ENCODE data around the gene ABCD3.
A peak's percentile ranks its signal among the peaks of the same experiment; 100 is the strongest.
"Not testable (repeated sequence)": the region's sequence is repeated elsewhere in the genome, so short reads cannot be mapped to it uniquely, and the experiment has no call there.

ABCD3 gene

GRCh38 chr1:94425821-94426484, 7.8 kb downstream of the ABCD3 start:
- ChIA-PET POLR2A (interaction anchor here (0.7 kb wide), 1 partner anchor 82 kb away, joined by 3 read pairs; no protein-coding TSS in a partner anchor), CTCF (no interaction called here)
- no peaks in the 10 kb centered on the region for H3K36me3 ChIP-seq (ENCODE audit: control insufficient read depth in 4 of 4, insufficient read depth in 4 of 4, low read length in 3 of 4)
- peaks cover 3 to 21% (median 8%) of the 10 kb centered on the region in 4 experiments for H3K4me1 ChIP-seq (ENCODE audit: control extremely low read depth in 1 of 4, control insufficient read depth in 4 of 4, insufficient read depth in 4 of 4, low read length in 3 of 4)
- H3K27me3 ChIP-seq (replicated peaks in 2 of 5; ENCODE audit: control insufficient read depth in 4 of 5, insufficient read depth in 5 of 5, low read length in 4 of 5), result no peaks in the 10 kb centered on the region
- DNase-seq, result no peak
- H3K9me3 ChIP-seq (ENCODE audit: control extremely low read depth in 1 of 5, control insufficient read depth in 4 of 5, insufficient read depth in 2 of 5, low read depth in 1 of 5, low read length in 4 of 5), result peaks cover 0 to 8% (median 3%) of the 10 kb centered on the region in 5 experiments
- WGBS (ENCODE audit: insufficient coverage), result 29% methylated on average over 1 of the region's 4 CpGs
- H3K4me3 ChIP-seq (ENCODE audit: control insufficient read depth in 1 of 7, extremely low read depth in 1 of 7, insufficient read depth in 4 of 7, low read depth in 2 of 7, low read length in 6 of 7), result peak overlapping the region in 6 of 7 experiments; percentile 10 to 65 (median 44)
- peak overlapping the region; percentile 41 to 75 for H3K27ac ChIP-seq (ENCODE audit: insufficient read depth in 1 of 2, low read depth in 1 of 2, low read length in 2 of 2, poor library complexity in 1 of 2, severe bottlenecking in 2 of 2)

GRCh38 chr1:94426485-94426870, 8.3 kb downstream of the ABCD3 start:
- H3K36me3 ChIP-seq (ENCODE audit: control insufficient read depth in 4 of 4, insufficient read depth in 4 of 4, low read length in 3 of 4); CTCF ChIA-PET; POLR2A ChIA-PET; H3K9me3 ChIP-seq (ENCODE audit: control extremely low read depth in 1 of 5, control insufficient read depth in 4 of 5, insufficient read depth in 2 of 5, low read depth in 1 of 5, low read length in 4 of 5); H3K27ac ChIP-seq (ENCODE audit: insufficient read depth in 1 of 2, low read depth in 1 of 2, low read length in 2 of 2, poor library complexity in 1 of 2, severe bottlenecking in 2 of 2); DNase-seq; H3K27me3 ChIP-seq (replicated peaks in 2 of 5; ENCODE audit: control insufficient read depth in 4 of 5, insufficient read depth in 5 of 5, low read length in 4 of 5): not testable (repeated sequence)
- Histone ChIP-seq H3K4me3 (ENCODE audit: control insufficient read depth in 1 of 7, extremely low read depth in 1 of 7, insufficient read depth in 4 of 7, low read depth in 2 of 7, low read length in 6 of 7) (peak overlapping the region in 1 of 7 experiments; percentile 65), H3K4me1 (ENCODE audit: control extremely low read depth in 1 of 4, control insufficient read depth in 4 of 4, insufficient read depth in 4 of 4, low read length in 3 of 4) (peaks cover 3 to 17% (median 9%) of the 10 kb centered on the region in 4 experiments)
- 100% methylated on average over 1 of the region's 9 CpGs for WGBS (ENCODE audit: insufficient coverage)

- Histone ChIP-seq H3K4me1 (ENCODE audit: control extremely low read depth in 1 of 4, control insufficient read depth in 4 of 4, insufficient read depth in 4 of 4, low read length in 3 of 4) (peaks cover 3 to 15% (median 9%) of the 10 kb centered on the region in 4 experiments), H3K9me3 (ENCODE audit: control extremely low read depth in 1 of 5, control insufficient read depth in 4 of 5, insufficient read depth in 2 of 5, low read depth in 1 of 5, low read length in 4 of 5) (peaks cover 0 to 8% (median 3%) of the 10 kb centered on the region in 5 experiments), H3K4me3 (ENCODE audit: control insufficient read depth in 1 of 7, extremely low read depth in 1 of 7, insufficient read depth in 4 of 7, low read depth in 2 of 7, low read length in 6 of 7) (no peak overlapping the region), H3K27ac (ENCODE audit: insufficient read depth in 1 of 2, low read depth in 1 of 2, low read length in 2 of 2, poor library complexity in 1 of 2, severe bottlenecking in 2 of 2) (no peak overlapping the region), H3K36me3 (ENCODE audit: control insufficient read depth in 4 of 4, insufficient read depth in 4 of 4, low read length in 3 of 4) (no peaks in the 10 kb centered on the region), H3K27me3 (replicated peaks in 2 of 5; ENCODE audit: control insufficient read depth in 4 of 5, insufficient read depth in 5 of 5, low read length in 4 of 5) (no peaks in the 10 kb centered on the region)
- WGBS (ENCODE audit: insufficient coverage), result 93% methylated on average over 5 of the region's 5 CpGs
- CTCF ChIA-PET, result no interaction called here
- POLR2A ChIA-PET, result no interaction called here
- no peak for DNase-seq
Observed at GRCh38 chr1:94428441-94428840, 10.3 kb downstream of the ABCD3 start.

- POLR2A ChIA-PET; H3K9me3 ChIP-seq (ENCODE audit: control extremely low read depth in 1 of 5, control insufficient read depth in 4 of 5, insufficient read depth in 2 of 5, low read depth in 1 of 5, low read length in 4 of 5); CTCF ChIA-PET; H3K27ac ChIP-seq (ENCODE audit: insufficient read depth in 1 of 2, low read depth in 1 of 2, low read length in 2 of 2, poor library complexity in 1 of 2, severe bottlenecking in 2 of 2); H3K36me3 ChIP-seq (ENCODE audit: control insufficient read depth in 4 of 4, insufficient read depth in 4 of 4, low read length in 3 of 4); DNase-seq; H3K27me3 ChIP-seq (replicated peaks in 2 of 5; ENCODE audit: control insufficient read depth in 4 of 5, insufficient read depth in 5 of 5, low read length in 4 of 5); H3K4me3 ChIP-seq (ENCODE audit: control insufficient read depth in 1 of 7, extremely low read depth in 1 of 7, insufficient read depth in 4 of 7, low read depth in 2 of 7, low read length in 6 of 7): not testable (repeated sequence)
- H3K4me1 ChIP-seq (ENCODE audit: control extremely low read depth in 1 of 4, control insufficient read depth in 4 of 4, insufficient read depth in 4 of 4, low read length in 3 of 4), result peaks cover 3 to 13% (median 7%) of the 10 kb centered on the region in 4 experiments
- 100% methylated on average over 1 of the region's 3 CpGs for WGBS (ENCODE audit: insufficient coverage)
Observed at GRCh38 chr1:94428927-94429528, 10.8 kb downstream of the ABCD3 start.

- WGBS (ENCODE audit: insufficient coverage), result no CpG with 5 or more reads among the region's 1 CpG
Observed at GRCh38 chr1:94430066-94430465, 11.9 kb downstream of the ABCD3 start.

GRCh38 chr1:94433866-94434265, 15.7 kb downstream of the ABCD3 start:
- Histone ChIP-seq H3K9me3 (ENCODE audit: control extremely low read depth in 1 of 5, control insufficient read depth in 4 of 5, insufficient read depth in 2 of 5, low read depth in 1 of 5, low read length in 4 of 5) (peaks cover 1 to 29% (median 14%) of the 10 kb centered on the region in 5 experiments), H3K27ac (ENCODE audit: insufficient read depth in 1 of 2, low read depth in 1 of 2, low read length in 2 of 2, poor library complexity in 1 of 2, severe bottlenecking in 2 of 2) (no peak overlapping the region), H3K4me1 (ENCODE audit: control extremely low read depth in 1 of 4, control insufficient read depth in 4 of 4, insufficient read depth in 4 of 4, low read length in 3 of 4) (peaks cover 0 to 4% (median 0%) of the 10 kb centered on the region in 4 experiments), H3K4me3 (ENCODE audit: control insufficient read depth in 1 of 7, extremely low read depth in 1 of 7, insufficient read depth in 4 of 7, low read depth in 2 of 7, low read length in 6 of 7) (no peak overlapping the region), H3K36me3 (ENCODE audit: control insufficient read depth in 4 of 4, insufficient read depth in 4 of 4, low read length in 3 of 4) (peaks cover 0 to 4% (median 3%) of the 10 kb centered on the region in 4 experiments), H3K27me3 (replicated peaks in 2 of 5; ENCODE audit: control insufficient read depth in 4 of 5, insufficient read depth in 5 of 5, low read length in 4 of 5) (no peaks in the 10 kb centered on the region)
- ChIA-PET POLR2A (no interaction called here), CTCF (interaction anchor here (1.2 kb wide), 1 partner anchor 13 kb away, joined by 3 read pairs; no protein-coding TSS in a partner anchor)
- WGBS (ENCODE audit: insufficient coverage), result 95% methylated on average over 2 of the region's 2 CpGs
- no peak for DNase-seq

More at GRCh38 chr1:94430066-94430465, 11.9 kb downstream of the ABCD3 start:
- H3K4me1 ChIP-seq (ENCODE audit: control extremely low read depth in 1 of 4, control insufficient read depth in 4 of 4, insufficient read depth in 4 of 4, low read length in 3 of 4), result peaks cover 3 to 13% (median 5%) of the 10 kb centered on the region in 4 experiments
- POLR2A ChIA-PET; H3K27me3 ChIP-seq (replicated peaks in 2 of 5; ENCODE audit: control insufficient read depth in 4 of 5, insufficient read depth in 5 of 5, low read length in 4 of 5); H3K4me3 ChIP-seq (ENCODE audit: control insufficient read depth in 1 of 7, extremely low read depth in 1 of 7, insufficient read depth in 4 of 7, low read depth in 2 of 7, low read length in 6 of 7); H3K27ac ChIP-seq (ENCODE audit: insufficient read depth in 1 of 2, low read depth in 1 of 2, low read length in 2 of 2, poor library complexity in 1 of 2, severe bottlenecking in 2 of 2); H3K9me3 ChIP-seq (ENCODE audit: control extremely low read depth in 1 of 5, control insufficient read depth in 4 of 5, insufficient read depth in 2 of 5, low read depth in 1 of 5, low read length in 4 of 5); DNase-seq; H3K36me3 ChIP-seq (ENCODE audit: control insufficient read depth in 4 of 4, insufficient read depth in 4 of 4, low read length in 3 of 4): not testable (repeated sequence)
- CTCF ChIA-PET, result interaction anchor here (1.1 to 2.4 kb wide), 3 partner anchors 9 to 27 kb away, joined by 3 to 8 read pairs (median 3); no protein-coding TSS in a partner anchor

- DNase-seq, result no peak
- Histone ChIP-seq H3K9me3 (ENCODE audit: control extremely low read depth in 1 of 5, control insufficient read depth in 4 of 5, insufficient read depth in 2 of 5, low read depth in 1 of 5, low read length in 4 of 5) (peaks cover 1 to 29% (median 14%) of the 10 kb centered on the region in 5 experiments), H3K27me3 (replicated peaks in 2 of 5; ENCODE audit: control insufficient read depth in 4 of 5, insufficient read depth in 5 of 5, low read length in 4 of 5) (no peaks in the 10 kb centered on the region), H3K27ac (ENCODE audit: insufficient read depth in 1 of 2, low read depth in 1 of 2, low read length in 2 of 2, poor library complexity in 1 of 2, severe bottlenecking in 2 of 2) (no peak overlapping the region), H3K36me3 (ENCODE audit: control insufficient read depth in 4 of 4, insufficient read depth in 4 of 4, low read length in 3 of 4) (peaks cover 0 to 4% (median 3%) of the 10 kb centered on the region in 4 experiments), H3K4me1 (ENCODE audit: control extremely low read depth in 1 of 4, control insufficient read depth in 4 of 4, insufficient read depth in 4 of 4, low read length in 3 of 4) (peaks cover 0 to 4% (median 0%) of the 10 kb centered on the region in 4 experiments), H3K4me3 (ENCODE audit: control insufficient read depth in 1 of 7, extremely low read depth in 1 of 7, insufficient read depth in 4 of 7, low read depth in 2 of 7, low read length in 6 of 7) (no peak overlapping the region)
- WGBS (ENCODE audit: insufficient coverage), result no CpG with 5 or more reads among the region's 2 CpGs
- ChIA-PET POLR2A (no interaction called here), CTCF (no interaction called here)
Observed at GRCh38 chr1:94434365-94435045, 16.3 kb downstream of the ABCD3 start.
